Epithelial cell of proximal tubule (primary cell): ENCODE measurements around the gene ABHD11. TPM values are rescaled to one million over a fixed set of nuclear protein-coding genes. Genes with fewer than 3 reads are reported as not detected.
A peak's percentile ranks its signal among the peaks of the same experiment; 100 is the strongest.
"Not testable (repeated sequence)": the region's sequence is repeated elsewhere in the genome, so short reads cannot be mapped to it uniquely, and the experiment has no call there.

Source experiments
- DNase-seq: peaks from one replicate; pipeline ENCODE4 v3.0.0-alpha.2; 2011; ENCODE audit warnings: low read depth
- H3K4me3 ChIP-seq: 2 replicates; pipeline ENCODE4 v1.5.1; 2011; ENCODE audit warnings: low read depth, mild to moderate bottlenecking, low read length
- CTCF ChIP-seq: conservative IDR thresholded peaks from 2 replicates; pipeline ENCODE4 v1.5.1; 2012; ENCODE audit warnings: low read depth, mild to moderate bottlenecking, low read length
- total RNA-seq: library from RNA; depleted of rRNA; stranded (reverse); fragments of >200 nt; gene quantifications from 2 replicates; pipeline ENCODE4 v1.2.3, GENCODE V29; 2015

ABHD11 gene
- 52.1 and 53.6 TPM in 2 replicates for total RNA-seq

- no peak for TF ChIP-seq CTCF
- peak; percentile 69 for DNase-seq
- peak within 1 kb of the TSS; percentile 73 for H3K4me3 ChIP-seq
Measured at GRCh38 chr7:73738612-73739386, at the start of gene ABHD11. Gene ABHD11 (minus strand): TSS chr7:73738802. CDS start chr7:73738770, 32 bp downstream.

DNA sequence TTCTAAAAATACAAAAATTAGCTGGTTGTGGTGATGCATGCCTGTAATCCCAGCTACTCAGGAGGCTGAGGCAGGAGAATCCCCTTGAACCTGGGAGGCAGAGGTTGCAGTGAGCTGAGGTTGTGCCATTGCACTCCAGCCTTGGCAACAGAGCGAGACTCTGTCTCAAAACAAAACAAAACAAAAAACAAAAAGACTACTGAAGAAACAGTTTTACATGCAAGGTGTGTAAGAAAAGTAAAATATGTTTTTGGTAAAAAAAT, 49.1 kb upstream of the ABHD11 start:
- DNase-seq, H3K4me3 ChIP-seq: not testable (repeated sequence)

DNA sequence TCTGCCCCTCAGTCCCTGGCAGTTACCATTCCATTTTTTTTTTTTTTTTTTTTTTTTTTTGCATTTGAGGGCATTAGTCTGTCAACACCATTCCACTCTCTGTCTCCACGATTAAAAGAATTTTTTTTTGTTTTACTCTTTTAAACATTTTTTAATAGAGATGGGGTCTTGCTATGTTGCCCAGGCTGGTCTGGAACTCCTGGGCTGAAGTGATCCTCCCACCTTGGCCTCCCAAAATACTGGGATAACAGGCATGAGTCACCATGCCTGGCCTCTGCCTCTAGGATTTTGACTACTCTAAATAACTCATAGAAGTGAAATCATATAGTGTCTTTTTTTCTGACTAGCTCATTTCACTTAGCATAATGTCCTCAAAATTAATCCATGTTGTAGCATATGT, 48.0 kb upstream of the ABHD11 start:
- no peak for TF ChIP-seq CTCF
- no peak overlapping the region for H3K4me3 ChIP-seq
- DNase-seq: no peak

GRCh38 chr7:73779517-73779916, 40.9 kb upstream of the ABHD11 start:
- no peak for DNase-seq
- H3K4me3 ChIP-seq: no peak overlapping the region
- TF ChIP-seq CTCF: no peak

- TF ChIP-seq CTCF: no peak
- DNase-seq: no peak
- H3K4me3 ChIP-seq: no peak overlapping the region
Measured at GRCh38 chr7:73778801-73779389, 40.3 kb upstream of the ABHD11 start.

- TF ChIP-seq CTCF: no peak
- H3K4me3 ChIP-seq: no peak overlapping the region
- no peak for DNase-seq
Measured at GRCh38 chr7:73774923-73775322, 36.3 kb upstream of the ABHD11 start.

DNA sequence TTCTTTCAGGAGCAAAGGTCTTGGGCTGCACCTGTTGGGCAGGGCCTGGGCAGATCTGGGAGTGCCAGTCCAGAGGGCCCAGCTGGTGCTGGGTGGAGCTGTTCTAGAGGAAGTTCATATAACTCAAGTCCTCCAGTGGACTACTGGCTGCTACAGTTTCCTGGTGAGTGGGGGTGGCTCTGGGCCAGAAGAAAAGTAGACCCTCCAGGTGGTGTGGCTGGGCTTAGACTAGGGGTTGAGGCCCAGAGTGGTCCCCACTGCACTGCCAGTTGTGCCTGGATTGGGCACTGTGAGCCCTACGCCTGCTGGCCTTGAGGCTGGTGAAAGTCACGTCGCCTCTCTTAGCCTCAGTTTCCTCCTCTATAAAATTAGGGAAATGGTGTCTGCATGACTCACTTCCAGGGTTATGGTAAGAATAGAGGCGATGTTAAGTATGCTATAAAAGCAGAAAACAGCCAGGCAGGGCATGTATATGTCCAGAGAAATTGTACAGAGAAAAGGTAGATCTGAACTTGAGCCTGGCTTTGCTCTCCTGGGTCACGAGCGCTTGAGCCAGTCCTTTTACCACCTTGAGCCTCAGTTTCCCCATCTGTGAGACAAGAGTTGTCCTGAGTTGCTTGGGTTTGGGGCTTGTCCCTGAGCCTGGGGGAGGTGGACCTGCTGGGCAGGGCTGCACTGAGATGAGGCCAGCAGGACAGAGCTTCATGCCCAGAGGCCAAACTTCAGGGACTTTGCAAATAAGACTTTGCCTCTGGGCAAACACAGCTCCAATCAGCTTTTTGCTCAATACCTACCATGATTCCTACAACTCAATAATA, 35.3 kb upstream of the ABHD11 start:
- DNase-seq: no peak
- H3K4me3 ChIP-seq: no peak overlapping the region
- TF ChIP-seq CTCF: no peak
